K562 treated with DMSO at 1 percent for 4 hours (cell line): ENCODE data around the gene PEX16. TPM values are rescaled to one million over a fixed set of nuclear protein-coding genes. Genes with fewer than 3 reads are reported as not detected.

ENCODE experiments used
- total RNA-seq: library from RNA; unstranded; fragments of 300-600 nt; gene quantifications from 2 replicates; pipeline ENCODE4 v1.2.3, GENCODE V29; 2022; ENCODE audit not compliant: insufficient read depth

The PEX16 gene
- total RNA-seq: 23.9 and 36.8 TPM in 2 replicates

DNA sequence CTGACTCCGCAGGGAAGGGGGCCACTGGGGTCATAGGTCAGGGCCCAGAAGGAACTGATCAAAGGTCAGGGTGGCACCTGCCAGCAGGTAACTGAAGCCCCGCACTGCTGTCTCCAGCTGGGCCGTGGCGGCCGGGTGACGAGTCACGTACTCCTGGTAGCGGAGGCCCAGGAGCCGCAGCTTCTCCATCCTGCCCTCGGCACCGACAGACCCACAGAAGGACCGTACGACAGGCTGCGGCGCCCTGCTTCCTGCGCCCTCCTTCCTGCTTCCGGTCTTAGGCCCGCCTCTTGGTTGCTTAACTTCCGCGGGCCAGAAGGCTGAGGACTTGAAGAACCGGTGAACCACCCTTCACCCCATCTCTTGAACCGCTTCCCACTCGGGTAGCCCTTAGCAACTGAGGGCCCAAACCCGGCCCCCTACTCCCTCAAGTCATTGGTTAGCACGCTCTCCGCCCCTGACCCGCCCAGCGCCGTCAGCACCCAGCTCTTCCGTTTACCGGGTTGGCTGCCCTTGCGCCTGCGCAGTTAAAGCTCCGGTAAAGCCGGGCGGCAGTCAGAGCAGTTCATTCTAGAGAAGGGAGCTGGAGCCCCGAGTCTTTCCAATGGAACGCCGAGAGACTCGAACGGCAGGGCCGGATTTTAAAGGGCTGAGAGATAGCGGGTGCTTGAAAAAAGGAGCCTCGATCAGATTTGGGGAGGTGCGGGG lies at the start of gene PEX16:
TSS of gene PEX16 (minus strand) at position 255 of the 708 bp plus-strand sequence. CDS start at position 189, 66 bp downstream.

DNA sequence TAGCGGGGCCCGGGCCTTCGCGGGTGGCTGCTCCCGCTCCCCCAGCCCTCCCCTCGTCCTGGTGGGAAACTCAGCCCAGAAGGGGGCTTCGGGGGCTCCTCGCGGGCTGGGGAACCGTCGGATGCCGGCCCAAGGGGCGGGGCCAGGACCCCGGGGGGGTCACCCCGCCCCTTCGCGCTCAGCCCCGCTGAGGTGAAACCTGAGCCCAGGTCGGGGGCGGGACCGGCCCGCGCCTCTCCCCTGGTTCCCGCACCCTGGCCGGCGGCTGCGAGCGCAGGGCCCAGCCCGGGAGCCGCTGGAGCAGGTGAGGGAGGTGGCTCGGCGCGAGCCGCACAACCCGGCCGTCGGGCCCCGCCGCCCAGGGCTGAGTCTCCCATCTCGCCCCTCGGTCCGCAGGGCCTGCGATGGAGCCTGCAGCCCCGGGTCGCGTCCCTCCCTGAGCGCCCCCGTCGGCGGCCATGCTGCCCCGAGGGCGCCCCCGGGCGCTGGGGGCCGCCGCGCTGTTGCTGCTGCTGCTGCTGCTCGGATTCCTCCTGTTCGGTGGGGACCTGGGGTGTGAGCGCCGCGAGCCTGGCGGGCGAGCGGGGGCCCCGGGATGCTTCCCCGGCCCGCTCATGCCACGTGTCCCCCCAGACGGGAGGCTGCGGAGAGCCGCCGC lies 4.9 kb upstream of the PEX16 start, which contains the start of gene LARGE2:
TSS of gene LARGE2 (plus strand) at position 232 of the 658 bp plus-strand sequence. CDS start at position 459, 227 bp downstream.

DNA sequence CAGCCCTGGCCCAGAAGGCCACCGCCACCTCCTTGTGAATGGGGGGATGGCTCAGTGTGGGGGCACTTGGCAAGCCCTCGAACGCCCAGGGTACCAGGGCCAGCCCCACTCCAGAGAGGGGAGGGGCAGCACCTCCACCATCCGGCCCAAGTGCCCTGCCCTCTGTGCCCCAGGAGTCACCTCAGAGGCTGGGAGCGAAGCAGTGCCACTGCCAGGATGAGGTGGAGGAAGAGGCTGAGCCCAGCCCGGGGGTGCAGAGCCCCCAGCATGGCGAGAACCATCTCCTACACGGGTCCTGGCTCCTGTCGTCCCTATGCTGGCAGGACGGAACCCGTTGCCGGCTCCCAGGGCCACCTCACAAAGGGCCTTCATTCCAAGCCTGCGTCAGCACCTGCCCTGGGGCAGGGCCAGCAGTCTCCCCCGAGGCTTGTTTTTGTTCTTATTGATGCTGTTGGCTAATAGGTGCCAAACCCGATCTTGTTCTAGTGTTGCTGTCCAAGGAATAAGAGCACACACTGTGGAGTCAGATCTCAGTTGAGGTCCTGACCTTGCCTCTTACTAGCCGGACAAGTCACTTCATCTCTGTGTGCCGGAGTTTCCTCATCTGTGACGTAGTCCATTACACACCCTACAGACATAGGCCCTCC lies 10.6 kb downstream of the PEX16 start, which contains the start of gene FREY1:
TSS of gene FREY1 (minus strand) at position 307 of the 647 bp plus-strand sequence. CDS start at position 281, 26 bp downstream.

DNA sequence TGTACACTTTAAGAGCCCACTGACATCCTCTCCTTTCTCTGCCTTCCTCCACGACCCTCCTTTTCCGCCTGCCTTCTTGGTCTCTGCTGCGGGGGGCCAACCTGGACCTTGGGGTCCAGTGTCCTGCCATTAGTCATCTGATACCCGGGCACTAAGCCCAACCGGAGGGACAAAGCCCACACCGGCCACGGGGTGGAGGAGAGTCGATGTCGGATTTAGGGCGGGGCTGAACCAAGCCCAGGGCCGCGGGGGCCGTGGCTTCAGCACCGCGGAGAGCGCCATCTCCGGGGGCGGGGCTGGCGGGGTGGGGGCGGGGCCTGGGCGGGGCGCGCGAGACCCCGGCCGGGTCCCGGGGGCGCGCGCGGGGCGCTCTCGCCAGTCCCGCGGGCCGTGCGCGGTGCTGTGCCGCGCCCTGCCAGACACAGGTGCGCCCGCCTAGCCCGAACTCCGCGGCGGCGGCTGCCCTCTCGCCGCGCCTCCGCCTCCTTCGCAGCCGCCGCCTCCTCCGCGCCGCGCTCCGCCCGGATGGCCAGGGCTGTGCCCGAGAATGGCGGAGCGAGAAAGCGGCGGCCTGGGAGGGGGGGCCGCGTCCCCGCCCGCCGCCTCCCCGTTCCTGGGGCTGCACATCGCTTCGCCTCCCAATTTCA lies 32.3 kb downstream of the PEX16 start, which contains the start of gene MAPK8IP1:
TSS of gene MAPK8IP1 (plus strand) at position 378 of the 647 bp plus-strand sequence. CDS start at position 548, 170 bp downstream.

Other genes starting within 250 kb of the PEX16 start
- 4.3 and 8.2 TPM in 2 replicates for gene SLC35C1, start 112.7 kb downstream of the PEX16 start, total RNA-seq
- gene CRY2, start 70.4 kb downstream of the PEX16 start, total RNA-seq: 14.2 and 17.6 TPM in 2 replicates
- 2.7 and 4.4 TPM in 2 replicates for gene MAPK8IP1, start 32.2 kb downstream of the PEX16 start, total RNA-seq
- 2.8 TPM in 1 of 2 replicates, not detected in the other for gene FREY1, start 10.6 kb downstream of the PEX16 start, total RNA-seq
- 4.9 and 5.5 TPM in 2 replicates for gene LARGE2, start 4.8 kb upstream of the PEX16 start, total RNA-seq
- 15.8 and 19.3 TPM in 2 replicates for gene PHF21A, start 203.6 kb upstream of the PEX16 start, total RNA-seq